Erythroblast (primary cell): ENCODE measurements around the gene EIF4G1.

Source experiments
- GATA1 ChIP-seq: IDR thresholded peaks from 2 replicates; pipeline ENCODE4 v1.6.1; 2011; ENCODE audit warnings: low read depth, mild to moderate bottlenecking, control low read depth, low read length, moderate library complexity
- POLR2A ChIP-seq: IDR thresholded peaks from 2 replicates; pipeline ENCODE4 v1.6.1; 2011; ENCODE audit warnings: mild to moderate bottlenecking, low read length

GRCh38 chr3:184328516-184328915 is 14.1 kb downstream of the EIF4G1 start:
- TF ChIP-seq POLR2A, result no peak
- TF ChIP-seq GATA1, result no peak
